Measurements from ENCODE around the gene MT2A.

The MT2A gene

DNA sequence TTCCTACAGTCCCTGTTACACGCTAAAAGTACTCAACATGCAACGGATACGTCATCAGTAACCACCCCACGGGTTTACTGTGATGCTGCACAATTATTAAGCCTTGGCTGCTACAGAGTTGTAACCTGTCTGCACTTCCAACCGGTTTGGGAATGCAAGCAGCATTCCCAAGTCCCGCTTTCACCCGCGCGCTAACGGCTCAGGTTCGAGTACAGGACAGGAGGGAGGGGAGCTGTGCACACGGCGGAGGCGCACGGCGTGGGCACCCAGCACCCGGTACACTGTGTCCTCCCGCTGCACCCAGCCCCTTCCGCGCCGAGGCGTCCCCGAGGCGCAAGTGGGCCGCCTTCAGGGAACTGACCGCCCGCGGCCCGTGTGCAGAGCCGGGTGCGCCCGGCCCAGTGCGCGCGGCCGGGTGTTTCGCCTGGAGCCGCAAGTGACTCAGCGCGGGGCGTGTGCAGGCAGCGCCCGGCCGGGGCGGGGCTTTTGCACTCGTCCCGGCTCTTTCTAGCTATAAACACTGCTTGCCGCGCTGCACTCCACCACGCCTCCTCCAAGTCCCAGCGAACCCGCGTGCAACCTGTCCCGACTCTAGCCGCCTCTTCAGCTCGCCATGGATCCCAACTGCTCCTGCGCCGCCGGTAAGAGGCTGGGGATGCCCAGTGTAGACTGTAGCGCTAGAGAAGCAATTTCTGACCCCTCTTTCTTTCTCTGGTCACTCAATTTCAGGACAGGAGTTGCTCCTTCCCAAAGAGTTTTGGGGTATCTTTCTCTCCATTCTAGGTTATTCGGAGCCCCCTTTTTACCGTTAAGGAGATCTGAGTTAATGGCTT is at the start of gene MT2A:
Gene MT2A (plus strand): TSS at position 542 of the 833 bp plus-strand sequence. CDS start 72 bp downstream, at position 614.
- Histone ChIP-seq H3K36me3 (ENCODE audit: control insufficient read depth, insufficient read depth, low read length) (no peaks in the 10 kb centered on the region), H3K9me3 (ENCODE audit: control insufficient read depth, insufficient read depth, low read depth, low read length) (no peaks in the 10 kb centered on the region), H3K27me3 (ENCODE audit: control insufficient read depth, insufficient read depth, low read length) (peaks cover 46% of the 10 kb centered on the region), H3K9ac (ENCODE audit: low read length) (peak within 1 kb of the TSS; percentile 81), H3K27ac (ENCODE audit: low read depth, low read length) (peak within 1 kb of the TSS; percentile 7; the same call in 1 of the 2 replicates), H3K4me3 (ENCODE audit: low read depth, low read length) (peak within 1 kb of the TSS; percentile 70), H3K4me1 (ENCODE audit: control insufficient read depth, insufficient read depth, low read length) (peaks cover 36% of the 10 kb centered on the region)

DNA sequence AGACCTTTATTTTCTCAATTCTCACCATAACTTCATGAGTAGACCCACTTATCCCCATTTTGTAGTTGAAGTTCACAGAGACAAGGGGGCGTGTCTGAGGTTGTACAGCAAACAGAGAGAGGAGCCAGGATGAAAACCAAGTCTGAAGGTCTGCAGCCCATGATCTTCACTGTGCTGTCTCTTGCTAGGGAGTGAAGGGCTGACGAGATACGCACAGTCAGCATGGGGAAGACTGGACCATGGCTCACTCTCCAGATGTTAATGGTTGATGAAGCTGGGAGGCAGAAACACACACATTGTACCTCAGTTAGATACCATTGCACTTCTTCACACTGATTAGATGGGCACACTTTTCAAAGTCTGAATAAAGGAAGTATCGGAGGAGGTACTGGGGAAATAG is 49.3 kb upstream of the MT2A start:
- Histone ChIP-seq H3K27ac (ENCODE audit: low read depth, low read length) (no peak overlapping the region), H3K27me3 (ENCODE audit: control insufficient read depth, insufficient read depth, low read length) (no peaks in the 10 kb centered on the region; the same call in none of the 2 replicates), H3K9ac (ENCODE audit: low read length) (no peak overlapping the region)

DNA sequence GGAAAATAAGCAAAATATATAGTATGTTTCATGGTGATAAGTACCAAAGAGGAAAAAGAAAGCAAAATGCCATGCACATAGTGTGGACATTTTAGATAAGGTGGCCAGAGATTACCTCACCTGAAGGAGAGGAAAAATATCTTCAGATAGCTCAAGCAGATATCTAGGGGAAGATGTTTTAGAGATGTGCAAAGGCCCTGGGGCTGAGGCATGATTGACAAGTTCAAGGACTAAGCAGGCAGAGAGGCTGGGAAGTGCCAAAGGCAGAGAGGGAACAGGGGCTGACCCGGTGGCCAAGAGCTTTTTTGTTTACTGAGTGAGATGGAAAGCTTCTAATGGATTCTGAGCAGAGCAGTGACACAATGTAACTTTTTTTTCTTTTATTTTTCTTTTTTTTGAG is 47.9 kb upstream of the MT2A start:
- Histone ChIP-seq H3K9ac (ENCODE audit: low read length) (no peak overlapping the region), H3K4me1 (ENCODE audit: control insufficient read depth, insufficient read depth, low read length) (no peaks in the 10 kb centered on the region), H3K4me3 (ENCODE audit: low read depth, low read length) (no peak overlapping the region), H3K9me3 (ENCODE audit: control insufficient read depth, insufficient read depth, low read depth, low read length) (no peaks in the 10 kb centered on the region), H3K36me3 (ENCODE audit: control insufficient read depth, insufficient read depth, low read length) (no peaks in the 10 kb centered on the region), H3K27me3 (ENCODE audit: control insufficient read depth, insufficient read depth, low read length) (no peaks in the 10 kb centered on the region; the same call in none of the 2 replicates), H3K27ac (ENCODE audit: low read depth, low read length) (no peak overlapping the region)

More for the DNA sequence above, 49.3 kb upstream of the MT2A start:
- Histone ChIP-seq H3K9me3 (ENCODE audit: control insufficient read depth, insufficient read depth, low read depth, low read length) (no peaks in the 10 kb centered on the region), H3K36me3 (ENCODE audit: control insufficient read depth, insufficient read depth, low read length) (no peaks in the 10 kb centered on the region), H3K4me1 (ENCODE audit: control insufficient read depth, insufficient read depth, low read length) (no peaks in the 10 kb centered on the region), H3K4me3 (ENCODE audit: low read depth, low read length) (no peak overlapping the region)

- Histone ChIP-seq H3K27ac (ENCODE audit: low read depth, low read length) (no peak overlapping the region), H3K27me3 (ENCODE audit: control insufficient read depth, insufficient read depth, low read length) (no peaks in the 10 kb centered on the region; the same call in none of the 2 replicates), H3K4me3 (ENCODE audit: low read depth, low read length) (no peak overlapping the region), H3K36me3 (ENCODE audit: control insufficient read depth, insufficient read depth, low read length) (no peaks in the 10 kb centered on the region), H3K9ac (ENCODE audit: low read length) (no peak overlapping the region), H3K4me1 (ENCODE audit: control insufficient read depth, insufficient read depth, low read length) (no peaks in the 10 kb centered on the region), H3K9me3 (ENCODE audit: control insufficient read depth, insufficient read depth, low read depth, low read length) (no peaks in the 10 kb centered on the region)
Measured at GRCh38 chr16:56561126-56561525, 47.3 kb upstream of the MT2A start.

GRCh38 chr16:56564793-56565477 is 43.4 kb upstream of the MT2A start, which contains the start of gene MT4:
TSS of gene MT4 (plus strand) at chr16:56565073. CDS start at chr16:56565129, 56 bp downstream.
- Histone ChIP-seq H3K27me3 (ENCODE audit: control insufficient read depth, insufficient read depth, low read length) (peaks cover 4% of the 10 kb centered on the region; the same call in 1 of the 2 replicates), H3K4me3 (ENCODE audit: low read depth, low read length) (no peak within 1 kb of the TSS), H3K4me1 (ENCODE audit: control insufficient read depth, insufficient read depth, low read length) (no peaks in the 10 kb centered on the region), H3K9me3 (ENCODE audit: control insufficient read depth, insufficient read depth, low read depth, low read length) (no peaks in the 10 kb centered on the region), H3K36me3 (ENCODE audit: control insufficient read depth, insufficient read depth, low read length) (no peaks in the 10 kb centered on the region), H3K27ac (ENCODE audit: low read depth, low read length) (no peak within 1 kb of the TSS), H3K9ac (ENCODE audit: low read length) (no peak within 1 kb of the TSS)

DNA sequence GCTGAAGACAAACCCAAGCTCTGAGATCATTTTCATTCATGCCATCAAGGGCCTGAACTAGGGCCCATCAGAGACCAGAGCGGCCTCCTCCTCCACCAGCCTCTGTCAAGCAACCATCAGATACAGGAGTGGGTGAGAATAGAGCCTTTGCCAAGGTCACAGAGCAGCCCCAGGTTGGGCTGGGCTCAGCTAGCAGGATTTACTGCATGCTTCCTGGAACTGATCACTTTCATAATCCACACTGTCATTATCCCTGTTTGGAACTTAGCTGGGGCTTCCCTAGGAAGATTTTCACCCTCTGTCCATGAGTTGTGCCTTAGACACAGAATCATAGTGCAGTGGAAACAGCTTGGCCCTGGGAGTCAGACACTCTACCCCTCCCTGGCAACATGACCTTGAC is 38.4 kb upstream of the MT2A start:
- H3K4me1 ChIP-seq (ENCODE audit: control insufficient read depth, insufficient read depth, low read length) = no peaks in the 10 kb centered on the region
- no peak overlapping the region for H3K4me3 ChIP-seq (ENCODE audit: low read depth, low read length)
- no peak overlapping the region for H3K9ac ChIP-seq (ENCODE audit: low read length)
- peaks cover 5% of the 10 kb centered on the region for H3K9me3 ChIP-seq (ENCODE audit: control insufficient read depth, insufficient read depth, low read depth, low read length)
- H3K27ac ChIP-seq (ENCODE audit: low read depth, low read length) = no peak overlapping the region
- no peaks in the 10 kb centered on the region for H3K36me3 ChIP-seq (ENCODE audit: control insufficient read depth, insufficient read depth, low read length)
- H3K27me3 ChIP-seq (ENCODE audit: control insufficient read depth, insufficient read depth, low read length) = peaks cover 4% of the 10 kb centered on the region; the same call in 1 of the 2 replicates

DNA sequence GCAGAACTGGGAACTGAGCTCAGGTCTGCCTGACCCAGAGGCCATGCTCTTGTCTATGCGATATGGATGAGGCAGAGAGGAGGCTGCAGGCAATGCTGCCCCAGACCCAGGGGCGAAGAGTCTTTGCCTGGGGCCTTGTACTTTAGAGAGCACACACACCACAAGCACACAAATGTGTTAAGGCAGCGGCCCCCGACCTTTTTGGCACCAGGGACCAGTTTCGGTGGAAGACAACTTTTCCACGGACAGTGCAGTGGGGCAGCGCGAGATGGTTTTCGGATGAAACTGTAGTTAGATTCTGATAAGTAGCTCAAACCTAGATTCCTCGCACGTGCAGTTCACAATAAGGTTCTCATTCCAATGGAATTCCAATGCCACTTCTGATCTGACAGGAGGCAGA is 36.9 kb upstream of the MT2A start:
- no peak overlapping the region for H3K9ac ChIP-seq (ENCODE audit: low read length)
- no peak overlapping the region for H3K4me3 ChIP-seq (ENCODE audit: low read depth, low read length)
- no peak overlapping the region for H3K27ac ChIP-seq (ENCODE audit: low read depth, low read length)
- peaks cover 4% of the 10 kb centered on the region; the same call in 1 of the 2 replicates for H3K27me3 ChIP-seq (ENCODE audit: control insufficient read depth, insufficient read depth, low read length)
- peaks cover 5% of the 10 kb centered on the region for H3K9me3 ChIP-seq (ENCODE audit: control insufficient read depth, insufficient read depth, low read depth, low read length)
- H3K4me1 ChIP-seq (ENCODE audit: control insufficient read depth, insufficient read depth, low read length) = no peaks in the 10 kb centered on the region
- H3K36me3 ChIP-seq (ENCODE audit: control insufficient read depth, insufficient read depth, low read length) = no peaks in the 10 kb centered on the region

DNA sequence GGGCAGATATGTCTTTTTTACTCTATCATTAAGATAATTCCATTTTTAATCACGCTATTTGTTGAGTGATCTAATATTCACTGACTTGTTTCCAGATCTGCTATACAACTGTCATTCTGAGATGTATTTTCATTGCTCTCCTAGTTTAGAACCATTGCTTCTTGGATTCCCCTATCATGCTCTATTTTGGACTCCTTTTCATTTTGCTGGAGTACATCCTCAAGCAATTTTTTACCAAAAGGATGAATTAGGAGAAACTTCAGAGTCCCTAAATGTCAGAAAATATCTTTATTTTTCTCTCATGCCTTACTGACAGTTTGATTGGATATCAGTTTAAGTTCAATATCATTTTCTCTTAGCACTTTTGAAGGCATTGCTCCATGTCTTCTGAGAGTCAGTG is 33.8 kb upstream of the MT2A start:
- Histone ChIP-seq H3K27me3 (ENCODE audit: control insufficient read depth, insufficient read depth, low read length) (no peaks in the 10 kb centered on the region), H3K36me3 (ENCODE audit: control insufficient read depth, insufficient read depth, low read length) (no peaks in the 10 kb centered on the region), H3K4me3 (ENCODE audit: low read depth, low read length) (no peak overlapping the region), H3K9me3 (ENCODE audit: control insufficient read depth, insufficient read depth, low read depth, low read length) (peaks cover 9% of the 10 kb centered on the region), H3K4me1 (ENCODE audit: control insufficient read depth, insufficient read depth, low read length) (no peaks in the 10 kb centered on the region), H3K9ac (ENCODE audit: low read length) (no peak overlapping the region), H3K27ac (ENCODE audit: low read depth, low read length) (no peak overlapping the region)

GRCh38 chr16:56576585-56577299 is 31.6 kb upstream of the MT2A start:
- Histone ChIP-seq H3K4me3 (ENCODE audit: low read depth, low read length) (no peak overlapping the region), H3K9ac (ENCODE audit: low read length) (no peak overlapping the region), H3K4me1 (ENCODE audit: control insufficient read depth, insufficient read depth, low read length) (no peaks in the 10 kb centered on the region), H3K36me3 (ENCODE audit: control insufficient read depth, insufficient read depth, low read length) (no peaks in the 10 kb centered on the region), H3K27ac (ENCODE audit: low read depth, low read length) (no peak overlapping the region), H3K9me3 (ENCODE audit: control insufficient read depth, insufficient read depth, low read depth, low read length) (peaks cover 9% of the 10 kb centered on the region), H3K27me3 (ENCODE audit: control insufficient read depth, insufficient read depth, low read length) (no peaks in the 10 kb centered on the region)

DNA sequence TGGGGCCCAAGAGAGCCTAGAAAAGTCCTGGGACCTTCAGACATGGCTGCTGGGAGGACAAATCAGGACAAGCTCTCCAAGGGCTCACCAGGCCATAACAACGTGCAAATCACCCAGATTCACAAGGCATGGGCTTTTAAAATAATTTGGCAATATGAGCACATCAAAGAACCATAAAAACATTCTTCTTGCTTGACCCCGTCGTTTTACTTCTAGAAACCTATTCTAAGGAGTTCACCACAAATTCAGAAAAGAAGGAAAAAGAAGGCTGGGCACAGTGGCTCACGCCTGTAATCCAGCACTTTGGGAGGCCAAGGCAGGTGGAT is 31.1 kb upstream of the MT2A start:
- no peaks in the 10 kb centered on the region for H3K4me1 ChIP-seq (ENCODE audit: control insufficient read depth, insufficient read depth, low read length)

More for the DNA sequence above, 31.1 kb upstream of the MT2A start:
- peaks cover 9% of the 10 kb centered on the region for H3K9me3 ChIP-seq (ENCODE audit: control insufficient read depth, insufficient read depth, low read depth, low read length)
- H3K9ac ChIP-seq (ENCODE audit: low read length) = no peak overlapping the region
- no peak overlapping the region for H3K4me3 ChIP-seq (ENCODE audit: low read depth, low read length)
- H3K27me3 ChIP-seq (ENCODE audit: control insufficient read depth, insufficient read depth, low read length) = no peaks in the 10 kb centered on the region
- no peak overlapping the region for H3K27ac ChIP-seq (ENCODE audit: low read depth, low read length)
- no peaks in the 10 kb centered on the region for H3K36me3 ChIP-seq (ENCODE audit: control insufficient read depth, insufficient read depth, low read length)

Data from HUES6 (cell line).